ENCODE measurements around the gene PITPNM3. TPM values are rescaled to one million over a fixed set of nuclear protein-coding genes. Genes with fewer than 3 reads are reported as not detected.
"Not testable (repeated sequence)": the region's sequence is repeated elsewhere in the genome, so short reads cannot be mapped to it uniquely, and the experiment has no call there.

PITPNM3 gene
- total RNA-seq, 2 experiments from 2014 or later = 0.87 to 0.92 TPM

GRCh38 chr17:6487251-6488007, 68.9 kb downstream of the PITPNM3 start:
- no peaks in the 10 kb centered on the region for H3K9me3 Mint-ChIP-seq
- no peak overlapping the region for H3K4me3 Mint-ChIP-seq
- DNase-seq (no peak), ATAC-seq (no peak)
- TF ChIP-seq, protein P1, sequence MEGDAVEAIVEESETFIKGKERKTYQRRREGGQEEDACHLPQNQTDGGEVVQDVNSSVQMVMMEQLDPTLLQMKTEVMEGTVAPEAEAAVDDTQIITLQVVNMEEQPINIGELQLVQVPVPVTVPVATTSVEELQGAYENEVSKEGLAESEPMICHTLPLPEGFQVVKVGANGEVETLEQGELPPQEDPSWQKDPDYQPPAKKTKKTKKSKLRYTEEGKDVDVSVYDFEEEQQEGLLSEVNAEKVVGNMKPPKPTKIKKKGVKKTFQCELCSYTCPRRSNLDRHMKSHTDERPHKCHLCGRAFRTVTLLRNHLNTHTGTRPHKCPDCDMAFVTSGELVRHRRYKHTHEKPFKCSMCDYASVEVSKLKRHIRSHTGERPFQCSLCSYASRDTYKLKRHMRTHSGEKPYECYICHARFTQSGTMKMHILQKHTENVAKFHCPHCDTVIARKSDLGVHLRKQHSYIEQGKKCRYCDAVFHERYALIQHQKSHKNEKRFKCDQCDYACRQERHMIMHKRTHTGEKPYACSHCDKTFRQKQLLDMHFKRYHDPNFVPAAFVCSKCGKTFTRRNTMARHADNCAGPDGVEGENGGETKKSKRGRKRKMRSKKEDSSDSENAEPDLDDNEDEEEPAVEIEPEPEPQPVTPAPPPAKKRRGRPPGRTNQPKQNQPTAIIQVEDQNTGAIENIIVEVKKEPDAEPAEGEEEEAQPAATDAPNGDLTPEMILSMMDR (IDR thresholded peaks at IDR 0.05) = no peak
- POLR2A ChIA-PET = no interaction called here
- CTCF ChIA-PET = interaction anchor here (2.0 kb wide), 1 partner anchor 14 kb away, joined by 7 read pairs; no protein-coding TSS in a partner anchor
- H3K27me3 Mint-ChIP-seq = peaks cover under 1% of the 10 kb centered on the region
- H3K4me1 Mint-ChIP-seq (ENCODE audit: low read depth) = no peaks in the 10 kb centered on the region
- H3K27ac Mint-ChIP-seq = no peak overlapping the region
- intact Hi-C loops (cut with micrococcal nuclease) = no loop called here
- H3K36me3 Mint-ChIP-seq (ENCODE audit: low read depth) = no peaks in the 10 kb centered on the region

DNA sequence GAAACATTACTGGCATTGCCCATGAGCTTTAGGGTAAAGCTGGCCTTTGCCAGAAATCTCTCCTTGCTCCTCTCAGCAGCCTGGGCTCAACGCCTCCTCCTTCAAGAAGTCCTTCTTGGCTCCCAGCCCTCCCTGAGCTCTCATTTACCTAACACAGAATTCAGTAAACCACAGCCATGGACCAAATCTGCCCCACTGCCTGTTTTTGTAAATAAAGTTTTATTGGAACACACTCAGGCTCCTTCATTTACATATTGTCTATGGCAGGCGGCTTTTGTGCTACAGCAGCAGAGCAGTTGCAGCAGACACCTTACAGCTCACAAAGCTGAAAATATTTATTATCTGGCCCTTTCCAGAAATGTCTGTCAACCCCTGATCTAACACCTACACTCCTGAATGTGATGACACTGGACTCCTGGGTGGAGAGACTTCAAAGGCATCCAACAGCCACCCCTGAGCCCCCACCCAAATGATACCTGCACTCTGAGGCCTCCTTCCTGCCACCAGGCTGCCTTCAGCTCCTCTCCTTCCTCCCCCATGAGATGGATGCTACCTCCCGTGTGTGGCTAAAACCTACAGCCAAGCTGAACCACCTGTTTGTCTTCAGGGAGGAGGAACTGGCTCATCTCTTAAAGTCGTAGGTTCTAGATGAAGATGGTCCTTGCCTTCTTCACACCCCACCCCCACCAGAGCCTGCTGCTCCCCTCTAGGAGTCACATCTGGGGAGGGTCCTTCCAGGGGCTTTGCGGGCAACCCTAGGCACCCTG, 70.5 kb downstream of the PITPNM3 start:
- intact Hi-C loops (cut with micrococcal nuclease) = no loop called here
- TF ChIP-seq, protein P1 (IDR thresholded peaks at IDR 0.05) = no peak
- no peaks in the 10 kb centered on the region for H3K4me1 Mint-ChIP-seq (ENCODE audit: low read depth)
- POLR2A ChIA-PET = no interaction called here
- no peak overlapping the region for H3K27ac Mint-ChIP-seq
- no peaks in the 10 kb centered on the region for H3K36me3 Mint-ChIP-seq (ENCODE audit: low read depth)
- no peak overlapping the region for H3K4me3 Mint-ChIP-seq
- ATAC-seq (no peak), DNase-seq (no peak)
- CTCF ChIA-PET = interaction anchor here (2.0 kb wide), 1 partner anchor 13 kb away, joined by 7 read pairs; no protein-coding TSS in a partner anchor
- peaks cover 2% of the 10 kb centered on the region for H3K27me3 Mint-ChIP-seq
- H3K9me3 Mint-ChIP-seq = no peaks in the 10 kb centered on the region

DNA sequence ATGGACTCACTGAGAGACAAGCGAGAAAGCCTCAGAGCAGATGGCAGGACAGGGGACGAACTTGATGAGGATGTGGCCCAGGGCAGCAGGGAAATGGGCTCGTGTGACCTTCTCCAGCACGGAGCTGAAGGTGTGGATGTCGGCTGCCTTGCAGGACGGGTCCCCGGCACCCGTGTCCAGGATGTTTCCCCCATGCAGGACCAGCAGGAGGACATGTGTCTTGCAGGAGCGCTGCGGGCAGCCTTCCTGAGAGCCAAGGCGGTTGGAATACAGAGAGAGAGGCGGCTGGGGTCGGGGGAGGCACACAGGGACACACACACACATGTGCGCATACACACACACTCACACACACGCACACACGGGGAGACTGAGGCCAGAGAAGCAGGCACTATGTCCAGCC, 72.8 kb downstream of the PITPNM3 start:
- H3K36me3 Mint-ChIP-seq (ENCODE audit: low read depth) = no peaks in the 10 kb centered on the region
- no peaks in the 10 kb centered on the region for H3K9me3 Mint-ChIP-seq
- TF ChIP-seq, protein P1 (IDR thresholded peaks at IDR 0.05) = no peak
- H3K27me3 Mint-ChIP-seq = peaks cover 2% of the 10 kb centered on the region
- ATAC-seq = no peak
- DNase-seq = no peak
- no peak overlapping the region for H3K27ac Mint-ChIP-seq
- H3K4me1 Mint-ChIP-seq (ENCODE audit: low read depth) = no peaks in the 10 kb centered on the region
- ChIA-PET POLR2A (no interaction called here), CTCF (interaction anchor here (1.4 kb wide), 1 partner anchor 10 kb away, joined by 7 read pairs; no protein-coding TSS in a partner anchor)
- H3K4me3 Mint-ChIP-seq = no peak overlapping the region
- intact Hi-C loops (cut with micrococcal nuclease) = no loop called here

DNA sequence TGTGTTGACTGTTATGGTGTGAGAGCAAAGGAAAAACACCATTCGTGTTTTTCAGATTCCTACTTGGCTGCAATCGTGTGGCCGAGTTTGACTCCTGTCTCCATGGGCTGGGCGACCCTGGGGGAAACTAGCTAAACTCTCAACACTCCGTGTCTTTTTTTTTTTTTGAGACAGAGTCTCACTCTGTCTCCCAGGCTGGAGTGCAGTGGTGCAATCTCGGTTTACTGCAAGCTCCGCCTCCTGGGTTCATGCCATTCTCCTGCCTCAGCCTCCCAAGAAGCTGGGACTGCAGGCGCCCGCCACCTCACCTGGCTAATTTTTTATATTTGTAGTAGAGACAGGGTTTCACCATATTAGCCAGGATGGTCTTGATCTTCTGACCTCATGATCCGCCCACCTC, 73.6 kb downstream of the PITPNM3 start:
- H3K36me3 Mint-ChIP-seq (ENCODE audit: low read depth); CTCF ChIA-PET; POLR2A ChIA-PET; H3K27ac Mint-ChIP-seq; H3K27me3 Mint-ChIP-seq; H3K4me1 Mint-ChIP-seq (ENCODE audit: low read depth); H3K4me3 Mint-ChIP-seq; ATAC-seq; DNase-seq; H3K9me3 Mint-ChIP-seq; intact Hi-C loops (cut with micrococcal nuclease): not testable (repeated sequence)

- TF ChIP-seq, protein P1 (IDR thresholded peaks at IDR 0.05) = no peak
- DNase-seq (no peak), ATAC-seq (no peak)
- no peaks in the 10 kb centered on the region for H3K36me3 Mint-ChIP-seq (ENCODE audit: low read depth)
- intact Hi-C loops (cut with micrococcal nuclease) = no loop called here
- POLR2A ChIA-PET = no interaction called here
- peaks cover 2% of the 10 kb centered on the region for H3K27me3 Mint-ChIP-seq
- no peak overlapping the region for H3K27ac Mint-ChIP-seq
- H3K9me3 Mint-ChIP-seq = no peaks in the 10 kb centered on the region
- no peak overlapping the region for H3K4me3 Mint-ChIP-seq
- H3K4me1 Mint-ChIP-seq (ENCODE audit: low read depth) = no peaks in the 10 kb centered on the region
- CTCF ChIA-PET = no interaction called here
Measured at GRCh38 chr17:6482105-6482455, 74.3 kb downstream of the PITPNM3 start.
